B cell (primary cell): Measurements from ENCODE around the gene IL1A. TPM values are rescaled to one million over a fixed set of nuclear protein-coding genes. Genes with fewer than 3 reads are reported as not detected.

Experiments used
- ATAC-seq: fragments of 200-7000 bp; cut with Tn5 transposase; one replicate; pipeline ENCODE4 v1.10.0; 2021; ENCODE audit warnings: low read depth, mild to moderate bottlenecking, moderate number of reproducible peaks, moderate library complexity
- CTCF ChIA-PET: fragments of 350-600 bp; sonication (Branson Sonifier 250); formaldehyde crosslinking; loops from one replicate; lab custom pipeline; 2021; ENCODE audit warnings: antibody characterized with exemption, inconsistent platforms; lab: Charles Lee
- POLR2A ChIA-PET: fragments of 350-600 bp; sonication (Branson Sonifier 250); formaldehyde crosslinking; loops from one replicate; lab custom pipeline; 2021; ENCODE audit warnings: antibody characterized with exemption; lab: Charles Lee
- DNase-seq: peaks from one replicate; pipeline ENCODE4 v3.0.0; 2013
- H2AFZ ChIP-seq: 2 replicates; pipeline ENCODE4 v1.6.1; 2012; ENCODE audit warnings: mild to moderate bottlenecking, low read depth, low read length; ENCODE audit not compliant: insufficient read depth, poor library complexity, severe bottlenecking
- H3K27ac ChIP-seq, 2 donors: 1 replicate in 1 of 2; 2 replicates in 1 of 2; pipeline ENCODE4 v1.5.1; 2012 to 2013; ENCODE audit warnings: low read length in 2 of 2, mild to moderate bottlenecking in 2 of 2, moderate library complexity in 1 of 2
- H3K27me3 ChIP-seq, 4 experiments: fragments of 200-600 bp in 1 of 4; sonication (generic) in 1 of 4; replicated peaks in 1 of 4; 1 replicate in 2 of 4; 2 replicates in 2 of 4; pipeline versions ENCODE4 v1.6.1 to v1.7.0; 2013 to 2016; ENCODE audit warnings: low read length in 3 of 4, mild to moderate bottlenecking in 2 of 4, mixed read lengths in 1 of 4, moderate library complexity in 1 of 4; ENCODE audit not compliant: insufficient read depth in 4 of 4, control insufficient read depth in 3 of 4; ENCODE audit errors: control extremely low read depth in 1 of 4
- H3K36me3 ChIP-seq, 2 experiments: replicated peaks in 1 of 2; 1 replicate in 1 of 2; 2 replicates in 1 of 2; pipeline versions ENCODE4 v1.6.1 to v1.7.1; 2013; ENCODE audit warnings: low read length in 1 of 2; ENCODE audit not compliant: insufficient read depth in 2 of 2, control insufficient read depth in 1 of 2; ENCODE audit errors: control extremely low read depth in 1 of 2, extremely low read depth in 1 of 2
- H3K4me1 ChIP-seq, 2 donors: fragments of 200-600 bp in 1 of 2; sonication (generic) in 1 of 2; 1 replicate in 1 of 2; 2 replicates in 1 of 2; pipeline versions ENCODE4 v1.5.1 to v1.6.1; 2013 to 2017; ENCODE audit warnings: low read length in 2 of 2; ENCODE audit not compliant: control insufficient read depth in 2 of 2, insufficient read depth in 2 of 2
- H3K4me2 ChIP-seq: replicated peaks from 2 replicates; pipeline ENCODE3; 2012; ENCODE audit warnings: mild to moderate bottlenecking, low read depth, low read length; ENCODE audit not compliant: poor library complexity, severe bottlenecking
- H3K4me3 ChIP-seq, 5 experiments: fragments of 200-600 bp in 1 of 5; sonication (generic) in 1 of 5; 1 replicate in 3 of 5; 2 replicates in 2 of 5; pipeline versions ENCODE4 v1.5.1 to v1.7.0; 2011 to 2016; ENCODE audit warnings: low read length in 4 of 5, mild to moderate bottlenecking in 4 of 5, low read depth in 2 of 5, control low read depth in 1 of 5, moderate library complexity in 1 of 5; ENCODE audit not compliant: insufficient read depth in 1 of 5; ENCODE audit errors: control extremely low read depth in 1 of 5, extremely low read depth in 1 of 5
- H3K79me2 ChIP-seq: fragments of 200-600 bp; sonication (generic); one replicate; pipeline ENCODE4 v1.6.0; 2016; ENCODE audit warnings: low read length; ENCODE audit not compliant: control insufficient read depth, insufficient read depth
- H3K9ac ChIP-seq: fragments of 200-600 bp; sonication (generic); 2 replicates; pipeline ENCODE4 v1.6.1; 2017; ENCODE audit warnings: mild to moderate bottlenecking, low read length, moderate library complexity
- H3K9me3 ChIP-seq, 3 donors: one replicate each; pipeline versions ENCODE4 v1.6.1 to v1.7.1; 2013; ENCODE audit warnings: low read length in 2 of 3; ENCODE audit not compliant: control insufficient read depth in 2 of 3, insufficient read depth in 1 of 3; ENCODE audit errors: control extremely low read depth in 1 of 3
- H4K20me1 ChIP-seq: 2 replicates; pipeline ENCODE4 v1.6.0; 2012; ENCODE audit warnings: mild to moderate bottlenecking, low read length; ENCODE audit not compliant: insufficient read depth, control insufficient read depth, poor library complexity, severe bottlenecking
- H3K27ac Mint-ChIP-seq: one replicate; pipeline ENCODE4 v1.8.0; 2021; ENCODE audit warnings: mixed read lengths
- H3K27me3 Mint-ChIP-seq: one replicate; pipeline ENCODE4 v1.8.0; 2021; ENCODE audit warnings: mixed read lengths
- H3K4me1 Mint-ChIP-seq: one replicate; pipeline ENCODE4 v1.8.0; 2021; ENCODE audit warnings: mixed read lengths
- H3K4me3 Mint-ChIP-seq: one replicate; pipeline ENCODE4 v1.8.0; 2021; ENCODE audit warnings: mixed read lengths
- H3K9me3 Mint-ChIP-seq: one replicate; pipeline ENCODE4 v1.8.0; 2022; ENCODE audit warnings: mixed read lengths; ENCODE audit not compliant: insufficient read depth
- CTCF ChIP-seq: fragments of 200-600 bp; IDR thresholded peaks from one replicate; pipeline ENCODE4 v1.8.0; 2022; ENCODE audit warnings: antibody characterized with exemption, mild to moderate bottlenecking
- EZH2 ChIP-seq: IDR thresholded peaks from 2 replicates; pipeline ENCODE4 v1.6.1; 2012; ENCODE audit warnings: borderline replicate concordance, low read depth, mild to moderate bottlenecking, moderate library complexity, low read length; ENCODE audit not compliant: insufficient read depth, poor library complexity, severe bottlenecking
- WGBS: methylation state at CpG from one replicate; pipeline ENCODE4 v1.1.5; 2013; ENCODE audit warnings: missing lambda C conversion rate; ENCODE audit not compliant: insufficient coverage; 5-methylcytosine and 5-hydroxymethylcytosine counted together
- intact Hi-C: fragments of 100-400 bp; cut with micrococcal nuclease; formaldehyde crosslinking; loops from one replicate; pipeline ENCODE4 v1.10.0; 2022
- polyA plus RNA-seq: library from polyadenylated mRNA; depleted of rRNA; stranded (reverse); fragments of >200 nt; gene quantifications from 2 replicates; pipeline ENCODE4 v1.2.3, GENCODE V29; 2012
- total RNA-seq, 2 donors: library from RNA; stranded (reverse); fragments of 120-200 nt in 1 of 2; gene quantifications; 1 replicate in 1 of 2; 2 replicates in 1 of 2; pipeline versions ENCODE4 v1.2.3 to v1.2.4, GENCODE V29; 2013 to 2022

Gene IL1A
- total and polyA plus RNA-seq, 2 donors (not counting 1 experiment from before 2014, with no cell fraction given), result 0.15 TPM; not detected in 1

GRCh38 chr2:112724591-112725525 lies 59.4 kb downstream of the IL1A start:
- no peak overlapping the region for H3K4me3 ChIP-seq
- no peak for ATAC-seq
- Mint-ChIP-seq H3K27me3 (no peaks in the 10 kb centered on the region), H3K9me3 (no peaks in the 10 kb centered on the region), H3K27ac (peak overlapping the region; percentile 20), H3K4me3 (no peak overlapping the region), H3K4me1 (peaks cover 17% of the 10 kb centered on the region)
- no peaks in the 10 kb centered on the region for H3K9me3 ChIP-seq
- WGBS, result 75% methylated on average over 21 of the region's 21 CpGs
- no peaks in the 10 kb centered on the region for H4K20me1 ChIP-seq
- no peak overlapping the region for H2AFZ ChIP-seq
- H3K4me2 ChIP-seq, result no peak overlapping the region
- H3K27me3 ChIP-seq, result no peaks in the 10 kb centered on the region
- DNase-seq, result no peak
- no peak overlapping the region for H3K9ac ChIP-seq
- no peak for TF ChIP-seq EZH2
- no peak for TF ChIP-seq CTCF
- H3K36me3 ChIP-seq, result no peaks in the 10 kb centered on the region
- H3K4me1 ChIP-seq, result peaks cover 8 to 29% of the 10 kb centered on the region in 2 donors
- H3K27ac ChIP-seq, result no peak overlapping the region
- intact Hi-C loops, result loop anchor here (5.0 to 10.0 kb wide), 2 partner anchors 33 to 670 kb away; partner anchors contain the start of gene TMEM87B
- ChIA-PET CTCF (interaction anchor here (0.8 to 19.8 kb wide), 17 partner anchors 9 to 263 kb away, joined by 3 to 496 read pairs (median 4); partner anchors contain the start of gene SLC20A1), POLR2A (interaction anchor here (1.5 to 3.8 kb wide), 4 partner anchors 16 to 98 kb away, joined by 4 to 19 read pairs (median 6); partner anchors contain the start of gene SLC20A1)
- H3K79me2 ChIP-seq, result no peaks in the 10 kb centered on the region

- H3K27me3 Mint-ChIP-seq, result no peaks in the 10 kb centered on the region
- no peaks in the 10 kb centered on the region for H3K79me2 ChIP-seq
- H2AFZ ChIP-seq, result no peak overlapping the region
- TF ChIP-seq CTCF (no peak), EZH2 (no peak)
- no peak overlapping the region for H3K4me2 ChIP-seq
- H3K9me3 ChIP-seq, result no peaks in the 10 kb centered on the region
- H3K4me1 ChIP-seq, result peaks cover 8 to 29% of the 10 kb centered on the region in 2 donors
- over 99% methylated on average over 8 of the region's 8 CpGs for WGBS
- ChIA-PET POLR2A (interaction anchor here (1.7 to 3.8 kb wide), 2 partner anchors 16 to 78 kb away, joined by 4 to 19 read pairs; partner anchors contain the start of gene SLC20A1), CTCF (interaction anchor here (1.1 to 19.8 kb wide), 6 partner anchors 8 to 123 kb away, joined by 3 to 496 read pairs (median 62); no protein-coding TSS in a partner anchor)
- H3K27ac ChIP-seq, result no peak overlapping the region
- intact Hi-C loops, result loop anchor here (10.0 kb wide), 1 partner anchor 669 kb away; the partner anchor contains the start of gene TMEM87B
- H3K36me3 ChIP-seq, result no peaks in the 10 kb centered on the region
- H3K27me3 ChIP-seq, result no peaks in the 10 kb centered on the region
- no peak overlapping the region for H3K4me3 ChIP-seq
- H3K4me1 Mint-ChIP-seq, result peaks cover 17% of the 10 kb centered on the region
- no peak overlapping the region for H3K9ac ChIP-seq
- DNase-seq, result no peak
- no peaks in the 10 kb centered on the region for H4K20me1 ChIP-seq
- no peak overlapping the region for H3K4me3 Mint-ChIP-seq
- no peak for ATAC-seq
- H3K27ac Mint-ChIP-seq, result no peak overlapping the region
- H3K9me3 Mint-ChIP-seq, result no peaks in the 10 kb centered on the region
Observed at GRCh38 chr2:112723995-112724394, 60.3 kb downstream of the IL1A start.
